Erythroblast (primary cell): ENCODE results near the gene FCHSD2.
"Not testable (repeated sequence)": the region's sequence is repeated elsewhere in the genome, so short reads cannot be mapped to it uniquely, and the experiment has no call there.

Experiments used
- GATA1 ChIP-seq: IDR thresholded peaks from 2 replicates; pipeline ENCODE4 v1.6.1; 2011; ENCODE audit warnings: low read depth, mild to moderate bottlenecking, control low read depth, low read length, moderate library complexity
- POLR2A ChIP-seq: IDR thresholded peaks from 2 replicates; pipeline ENCODE4 v1.6.1; 2011; ENCODE audit warnings: mild to moderate bottlenecking, low read length

DNA sequence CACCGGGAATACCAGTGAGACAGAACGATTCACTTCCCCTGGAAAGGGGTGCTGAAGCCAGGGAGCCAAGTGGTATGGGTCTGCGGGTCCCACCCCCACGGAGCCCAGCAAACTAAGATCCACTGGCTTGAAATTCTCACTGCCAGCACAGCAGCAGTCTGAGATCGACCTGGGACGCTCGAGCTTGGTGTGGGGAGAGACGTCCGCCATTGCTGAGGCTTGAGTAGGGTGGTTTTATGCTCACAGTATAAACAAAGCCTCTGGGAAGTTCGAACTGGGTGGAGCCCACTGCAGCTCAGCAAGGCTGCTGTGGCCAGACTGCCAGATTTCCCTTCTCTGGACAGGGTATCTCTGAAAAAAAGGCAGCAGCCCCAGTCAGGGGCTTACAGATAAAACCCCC, 80.7 kb downstream of the FCHSD2 start:
- not testable (repeated sequence) for TF ChIP-seq POLR2A, GATA1
